Measurements from ENCODE around the gene TOLLIP. TPM values are rescaled to one million over a fixed set of nuclear protein-coding genes. Genes with fewer than 3 reads are reported as not detected.

TOLLIP gene
- total RNA-seq, 1 experiment from 2014 or later, result 32.3 TPM

- peaks cover 2% of the 10 kb centered on the region for H3K27me3 Mint-ChIP-seq (ENCODE audit: low read depth)
- no peak overlapping the region for H3K4me3 Mint-ChIP-seq
- H3K36me3 Mint-ChIP-seq, result no peaks in the 10 kb centered on the region
- DNase-seq (ENCODE audit: low spot score) (no peak), ATAC-seq (no peak)
- TF ChIP-seq, protein P1, sequence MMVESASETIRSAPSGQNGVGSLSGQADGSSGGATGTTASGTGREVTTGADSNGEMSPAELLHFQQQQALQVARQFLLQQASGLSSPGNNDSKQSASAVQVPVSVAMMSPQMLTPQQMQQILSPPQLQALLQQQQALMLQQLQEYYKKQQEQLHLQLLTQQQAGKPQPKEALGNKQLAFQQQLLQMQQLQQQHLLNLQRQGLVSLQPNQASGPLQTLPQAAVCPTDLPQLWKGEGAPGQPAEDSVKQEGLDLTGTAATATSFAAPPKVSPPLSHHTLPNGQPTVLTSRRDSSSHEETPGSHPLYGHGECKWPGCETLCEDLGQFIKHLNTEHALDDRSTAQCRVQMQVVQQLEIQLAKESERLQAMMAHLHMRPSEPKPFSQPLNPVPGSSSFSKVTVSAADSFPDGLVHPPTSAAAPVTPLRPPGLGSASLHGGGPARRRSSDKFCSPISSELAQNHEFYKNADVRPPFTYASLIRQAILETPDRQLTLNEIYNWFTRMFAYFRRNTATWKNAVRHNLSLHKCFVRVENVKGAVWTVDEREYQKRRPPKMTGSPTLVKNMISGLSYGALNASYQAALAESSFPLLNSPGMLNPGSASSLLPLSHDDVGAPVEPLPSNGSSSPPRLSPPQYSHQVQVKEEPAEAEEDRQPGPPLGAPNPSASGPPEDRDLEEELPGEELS (CRISPR knock-in tag; IDR thresholded peaks at IDR 0.05), result no peak
- no peak for TF ChIP-seq ZSCAN18 (CRISPR knock-in tag; IDR thresholded peaks at IDR 0.05)
- no peak for TF ChIP-seq ZBTB21 (CRISPR knock-in tag; IDR thresholded peaks at IDR 0.05; ENCODE audit: borderline replicate concordance)
- TF ChIP-seq, protein P2, sequence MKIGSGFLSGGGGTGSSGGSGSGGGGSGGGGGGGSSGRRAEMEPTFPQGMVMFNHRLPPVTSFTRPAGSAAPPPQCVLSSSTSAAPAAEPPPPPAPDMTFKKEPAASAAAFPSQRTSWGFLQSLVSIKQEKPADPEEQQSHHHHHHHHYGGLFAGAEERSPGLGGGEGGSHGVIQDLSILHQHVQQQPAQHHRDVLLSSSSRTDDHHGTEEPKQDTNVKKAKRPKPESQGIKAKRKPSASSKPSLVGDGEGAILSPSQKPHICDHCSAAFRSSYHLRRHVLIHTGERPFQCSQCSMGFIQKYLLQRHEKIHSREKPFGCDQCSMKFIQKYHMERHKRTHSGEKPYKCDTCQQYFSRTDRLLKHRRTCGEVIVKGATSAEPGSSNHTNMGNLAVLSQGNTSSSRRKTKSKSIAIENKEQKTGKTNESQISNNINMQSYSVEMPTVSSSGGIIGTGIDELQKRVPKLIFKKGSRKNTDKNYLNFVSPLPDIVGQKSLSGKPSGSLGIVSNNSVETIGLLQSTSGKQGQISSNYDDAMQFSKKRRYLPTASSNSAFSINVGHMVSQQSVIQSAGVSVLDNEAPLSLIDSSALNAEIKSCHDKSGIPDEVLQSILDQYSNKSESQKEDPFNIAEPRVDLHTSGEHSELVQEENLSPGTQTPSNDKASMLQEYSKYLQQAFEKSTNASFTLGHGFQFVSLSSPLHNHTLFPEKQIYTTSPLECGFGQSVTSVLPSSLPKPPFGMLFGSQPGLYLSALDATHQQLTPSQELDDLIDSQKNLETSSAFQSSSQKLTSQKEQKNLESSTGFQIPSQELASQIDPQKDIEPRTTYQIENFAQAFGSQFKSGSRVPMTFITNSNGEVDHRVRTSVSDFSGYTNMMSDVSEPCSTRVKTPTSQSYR (CRISPR knock-in tag; IDR thresholded peaks at IDR 0.05), result no peak
- TF ChIP-seq NR2C2 (CRISPR knock-in tag; IDR thresholded peaks at IDR 0.05), result no peak
- TF ChIP-seq, protein P3, sequence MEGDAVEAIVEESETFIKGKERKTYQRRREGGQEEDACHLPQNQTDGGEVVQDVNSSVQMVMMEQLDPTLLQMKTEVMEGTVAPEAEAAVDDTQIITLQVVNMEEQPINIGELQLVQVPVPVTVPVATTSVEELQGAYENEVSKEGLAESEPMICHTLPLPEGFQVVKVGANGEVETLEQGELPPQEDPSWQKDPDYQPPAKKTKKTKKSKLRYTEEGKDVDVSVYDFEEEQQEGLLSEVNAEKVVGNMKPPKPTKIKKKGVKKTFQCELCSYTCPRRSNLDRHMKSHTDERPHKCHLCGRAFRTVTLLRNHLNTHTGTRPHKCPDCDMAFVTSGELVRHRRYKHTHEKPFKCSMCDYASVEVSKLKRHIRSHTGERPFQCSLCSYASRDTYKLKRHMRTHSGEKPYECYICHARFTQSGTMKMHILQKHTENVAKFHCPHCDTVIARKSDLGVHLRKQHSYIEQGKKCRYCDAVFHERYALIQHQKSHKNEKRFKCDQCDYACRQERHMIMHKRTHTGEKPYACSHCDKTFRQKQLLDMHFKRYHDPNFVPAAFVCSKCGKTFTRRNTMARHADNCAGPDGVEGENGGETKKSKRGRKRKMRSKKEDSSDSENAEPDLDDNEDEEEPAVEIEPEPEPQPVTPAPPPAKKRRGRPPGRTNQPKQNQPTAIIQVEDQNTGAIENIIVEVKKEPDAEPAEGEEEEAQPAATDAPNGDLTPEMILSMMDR (IDR thresholded peaks at IDR 0.05), result no peak
- TF ChIP-seq ZNF423 (CRISPR knock-in tag; IDR thresholded peaks at IDR 0.05), result no peak
- TF ChIP-seq HMGA2 (CRISPR knock-in tag; IDR thresholded peaks at IDR 0.05), result no peak
- no peak for TF ChIP-seq NFE2L1 (CRISPR knock-in tag; IDR thresholded peaks at IDR 0.05)
- TF ChIP-seq, protein P4, sequence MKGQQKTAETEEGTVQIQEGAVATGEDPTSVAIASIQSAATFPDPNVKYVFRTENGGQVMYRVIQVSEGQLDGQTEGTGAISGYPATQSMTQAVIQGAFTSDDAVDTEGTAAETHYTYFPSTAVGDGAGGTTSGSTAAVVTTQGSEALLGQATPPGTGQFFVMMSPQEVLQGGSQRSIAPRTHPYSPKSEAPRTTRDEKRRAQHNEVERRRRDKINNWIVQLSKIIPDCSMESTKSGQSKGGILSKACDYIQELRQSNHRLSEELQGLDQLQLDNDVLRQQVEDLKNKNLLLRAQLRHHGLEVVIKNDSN (CRISPR knock-in tag; IDR thresholded peaks at IDR 0.05), result no peak
- TF ChIP-seq, protein P5, sequence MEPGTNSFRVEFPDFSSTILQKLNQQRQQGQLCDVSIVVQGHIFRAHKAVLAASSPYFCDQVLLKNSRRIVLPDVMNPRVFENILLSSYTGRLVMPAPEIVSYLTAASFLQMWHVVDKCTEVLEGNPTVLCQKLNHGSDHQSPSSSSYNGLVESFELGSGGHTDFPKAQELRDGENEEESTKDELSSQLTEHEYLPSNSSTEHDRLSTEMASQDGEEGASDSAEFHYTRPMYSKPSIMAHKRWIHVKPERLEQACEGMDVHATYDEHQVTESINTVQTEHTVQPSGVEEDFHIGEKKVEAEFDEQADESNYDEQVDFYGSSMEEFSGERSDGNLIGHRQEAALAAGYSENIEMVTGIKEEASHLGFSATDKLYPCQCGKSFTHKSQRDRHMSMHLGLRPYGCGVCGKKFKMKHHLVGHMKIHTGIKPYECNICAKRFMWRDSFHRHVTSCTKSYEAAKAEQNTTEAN (CRISPR knock-in tag; IDR thresholded peaks at IDR 0.05), result no peak
- TF ChIP-seq CREB1 (CRISPR knock-in tag; IDR thresholded peaks at IDR 0.05), result no peak
- TF ChIP-seq KAT7 (CRISPR knock-in tag; IDR thresholded peaks at IDR 0.05; ENCODE audit: borderline replicate concordance), result no peak
- TF ChIP-seq, protein P6, sequence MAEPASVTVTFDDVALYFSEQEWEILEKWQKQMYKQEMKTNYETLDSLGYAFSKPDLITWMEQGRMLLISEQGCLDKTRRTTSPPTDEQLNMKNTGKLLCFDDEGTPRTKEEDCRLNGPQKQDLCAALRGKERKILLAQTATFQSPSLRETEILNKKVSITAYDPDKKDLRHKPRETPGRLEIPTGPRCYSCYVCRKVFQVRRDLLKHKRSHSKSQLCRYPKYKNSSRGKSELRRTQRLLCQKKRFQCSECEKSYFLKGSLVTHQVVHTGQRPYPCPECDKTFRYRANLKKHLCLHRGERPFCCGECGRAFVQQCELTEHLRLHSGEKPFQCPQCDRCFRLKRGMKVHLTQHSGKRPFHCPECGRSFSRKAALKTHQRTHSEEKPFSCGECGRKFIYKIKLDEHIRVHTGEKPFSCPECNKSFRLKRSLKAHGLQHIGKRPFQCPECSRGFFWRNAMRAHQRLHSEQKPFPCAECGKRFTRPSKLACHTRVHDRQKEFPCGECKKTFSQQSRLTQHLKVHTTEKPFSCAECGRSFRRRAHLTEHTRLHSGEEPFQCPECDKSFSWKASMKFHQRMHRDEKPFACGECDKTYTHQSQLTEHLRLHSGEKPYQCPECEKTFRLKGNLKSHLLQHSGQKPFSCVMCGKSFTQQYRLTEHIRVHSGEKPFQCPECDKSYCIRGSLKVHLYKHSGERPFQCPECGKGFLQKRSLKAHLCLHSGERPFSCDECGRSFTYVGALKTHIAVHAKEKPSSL (CRISPR knock-in tag; conservative IDR thresholded peaks at IDR 0.05), result no peak
- ChIA-PET CTCF (interaction anchor here (0.5 kb wide), 1 partner anchor 467 kb away, joined by 4 read pairs; no protein-coding TSS in a partner anchor), POLR2A (no interaction called here)
- peaks cover 15% of the 10 kb centered on the region for H3K4me1 Mint-ChIP-seq
- no peak overlapping the region for H3K27ac Mint-ChIP-seq
- H3K9me3 Mint-ChIP-seq, result peaks cover under 1% of the 10 kb centered on the region; the same call in 1 of the 2 replicates
Observed at GRCh38 chr11:1305501-1306056, 3.9 kb downstream of the TOLLIP start.

All from WTC11 (cell line).